Activated T-cell treated with anti-CD3 and anti-CD28 coated beads for 48 hours (primary cell): ENCODE results near the gene GALNT5.
"Not testable (repeated sequence)": the region's sequence is repeated elsewhere in the genome, so short reads cannot be mapped to it uniquely, and the experiment has no call there.

Source experiments
- DNase-seq: peaks from one replicate; pipeline ENCODE4 v3.0.0-alpha.2; 2020; ENCODE audit warnings: low read depth

Gene GALNT5

DNA sequence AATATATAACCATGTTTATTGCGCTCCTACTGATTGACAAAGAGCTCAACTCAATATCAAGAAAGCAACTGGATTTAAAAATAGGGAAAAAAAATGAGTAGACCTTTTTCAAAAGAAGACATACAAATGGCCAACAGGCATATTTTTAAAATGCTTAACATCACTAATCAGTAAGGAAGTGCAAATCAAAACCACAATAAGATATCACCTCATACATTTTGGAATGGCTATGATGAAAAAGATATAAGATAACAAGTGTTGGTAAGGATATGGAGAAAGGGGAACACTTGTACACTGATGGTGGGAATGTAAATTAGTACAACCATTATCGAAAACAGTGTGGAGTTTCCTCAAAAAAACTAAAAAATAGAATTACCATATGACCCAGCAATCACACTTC, 5.6 kb upstream of the GALNT5 start:
- no peak for DNase-seq

DNA sequence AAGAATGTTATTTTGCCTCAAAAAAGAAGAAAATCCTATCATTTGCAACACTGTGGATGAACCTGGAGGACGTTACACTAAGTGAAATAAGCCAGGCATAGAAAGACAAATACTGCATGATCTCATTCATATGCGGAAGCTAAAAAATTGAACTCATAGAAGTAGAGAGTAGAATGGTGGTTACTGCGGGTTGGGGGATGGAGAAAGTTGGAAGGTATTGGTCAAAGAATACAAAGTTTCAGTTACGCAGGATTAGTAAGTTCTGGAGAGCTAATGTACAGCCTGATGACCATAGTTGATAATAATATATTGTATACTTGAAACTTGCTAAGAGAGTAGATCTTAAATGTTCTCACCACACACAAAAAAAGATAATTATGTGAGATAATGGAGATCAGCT, 5.0 kb upstream of the GALNT5 start:
- DNase-seq, result no peak

GRCh38 chr2:157254041-157254440, 3.5 kb upstream of the GALNT5 start:
- DNase-seq, result no peak

DNA sequence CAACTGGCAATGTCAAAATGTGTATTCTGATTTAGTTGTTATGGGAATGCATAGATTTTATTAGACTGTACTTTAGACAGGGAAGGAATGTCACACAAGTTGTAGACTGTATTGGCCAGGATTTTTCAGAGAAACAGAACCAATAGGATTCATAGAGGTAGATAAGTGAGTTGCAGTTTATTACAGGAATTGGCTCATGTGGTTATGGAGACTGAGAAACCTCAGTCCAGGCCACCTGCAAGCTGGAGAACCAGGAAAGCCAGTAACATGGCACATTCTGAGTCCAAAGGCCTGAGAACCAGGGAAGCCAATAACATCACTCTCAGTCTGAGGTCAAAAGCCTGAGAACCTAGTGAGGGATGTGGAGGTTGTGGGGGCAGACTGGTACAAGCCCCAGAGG, 1.8 kb upstream of the GALNT5 start:
- no peak for DNase-seq

DNA sequence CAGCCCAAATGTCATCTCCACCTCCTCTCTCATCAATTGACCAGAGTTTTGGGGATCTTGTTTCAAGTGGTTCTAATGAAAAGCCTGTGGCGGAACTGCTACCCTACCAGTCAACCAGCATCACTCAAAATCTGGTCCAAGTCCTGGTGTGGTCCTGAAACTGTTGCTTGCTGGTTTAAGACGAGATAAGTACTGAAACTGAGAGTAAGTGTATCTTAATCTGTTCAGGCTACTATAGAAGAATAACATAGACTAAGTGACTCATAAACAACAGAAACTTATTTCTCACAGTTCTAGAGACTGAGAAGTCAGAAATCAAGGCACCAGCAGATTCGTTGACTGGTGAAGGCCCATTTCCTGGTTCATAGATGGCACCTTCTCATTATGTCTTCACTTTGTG, 879 bp upstream of the GALNT5 start:
- DNase-seq, result peak; percentile 33

DNA sequence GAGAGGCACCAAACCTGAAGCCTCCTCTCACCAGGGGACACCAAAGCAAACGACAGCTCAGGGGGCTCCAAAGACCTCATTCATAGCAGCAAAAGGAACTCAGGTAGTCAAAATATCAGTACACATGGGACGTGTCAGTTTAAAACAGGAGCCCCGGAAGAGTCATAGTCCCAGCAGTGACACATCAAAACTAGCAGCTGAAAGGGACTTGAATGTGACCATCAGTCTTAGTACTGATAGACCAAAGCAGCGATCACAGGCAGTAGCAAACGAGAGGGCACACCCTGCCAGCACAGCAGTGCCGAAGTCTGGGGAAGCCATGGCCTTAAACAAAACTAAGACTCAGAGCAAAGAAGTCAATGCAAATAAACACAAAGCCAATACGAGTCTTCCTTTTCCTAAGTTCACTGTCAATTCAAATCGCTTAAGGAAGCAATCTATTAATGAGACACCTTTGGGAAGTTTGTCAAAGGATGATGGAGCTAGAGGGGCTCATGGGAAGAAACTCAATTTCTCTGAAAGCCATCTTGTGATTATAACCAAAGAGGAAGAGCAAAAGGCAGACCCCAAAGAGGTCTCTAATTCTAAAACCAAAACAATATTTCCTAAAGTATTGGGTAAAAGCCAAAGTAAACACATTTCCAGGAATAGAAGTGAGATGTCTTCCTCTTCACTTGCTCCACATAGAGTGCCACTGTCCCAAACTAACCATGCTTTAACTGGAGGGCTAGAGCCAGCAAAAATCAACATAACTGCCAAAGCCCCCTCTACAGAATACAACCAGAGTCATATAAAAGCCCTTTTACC, 1.2 kb downstream of the GALNT5 start:
- DNase-seq, result no peak

GRCh38 chr2:157259386-157259785, 1.9 kb downstream of the GALNT5 start:
- DNase-seq, result no peak

- DNase-seq, result no peak
Observed at GRCh38 chr2:157259960-157260359, 2.5 kb downstream of the GALNT5 start.

GRCh38 chr2:157260533-157261198, 3.2 kb downstream of the GALNT5 start:
- DNase-seq, result no peak

DNA sequence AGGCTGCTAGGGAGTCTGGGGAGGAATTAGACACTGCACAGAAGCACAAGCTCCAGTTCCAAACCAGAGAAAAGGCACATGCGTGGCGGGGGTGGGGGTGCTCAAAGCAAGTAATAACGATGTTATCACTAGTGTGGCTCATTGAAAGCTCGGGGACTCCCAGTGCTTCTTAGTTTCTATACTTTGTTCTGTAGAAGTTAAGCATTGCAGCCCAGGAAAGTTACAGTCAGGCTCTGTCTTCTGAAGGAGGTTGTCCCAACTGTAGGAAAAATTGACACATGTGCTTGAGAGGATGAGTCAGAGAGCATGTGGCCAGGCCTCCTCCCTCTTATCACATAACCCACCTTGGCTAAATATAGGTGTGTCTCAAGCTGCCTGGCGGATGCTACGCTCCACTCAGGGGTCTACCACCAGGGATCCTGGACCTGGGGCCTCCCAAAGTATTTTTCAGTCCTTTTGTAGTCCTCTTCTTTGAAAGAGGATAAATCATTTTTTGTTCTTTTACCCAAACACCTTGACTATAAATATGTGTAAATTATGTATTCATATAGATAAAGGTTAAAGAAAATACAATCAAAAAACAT, 3.8 kb downstream of the GALNT5 start:
- peak; percentile 61 for DNase-seq

- no peak for DNase-seq
Observed at GRCh38 chr2:157262248-157262647, 4.7 kb downstream of the GALNT5 start.

DNA sequence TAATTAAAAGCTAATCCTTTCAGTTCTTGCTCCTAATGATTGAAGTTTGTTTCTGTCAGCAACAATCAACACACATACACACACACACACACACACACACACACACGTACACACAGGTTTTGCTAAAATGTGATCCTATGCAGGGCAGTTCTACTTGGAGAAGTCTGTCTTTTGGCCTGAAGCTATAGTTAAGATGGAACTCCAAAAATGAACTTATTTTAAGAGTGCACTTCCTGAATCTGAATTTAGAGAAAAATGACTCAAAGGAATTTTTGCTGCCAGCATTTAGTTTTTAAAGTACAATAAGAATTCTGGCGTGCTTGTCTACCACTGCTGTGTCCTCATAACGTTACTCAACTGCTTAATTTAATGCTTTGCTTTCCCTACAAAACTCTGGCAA, 6.6 kb downstream of the GALNT5 start:
- DNase-seq, result no peak

GRCh38 chr2:157265825-157266224, 8.3 kb downstream of the GALNT5 start:
- no peak for DNase-seq

- DNase-seq, result no peak
Observed at GRCh38 chr2:157267476-157267875, 10.0 kb downstream of the GALNT5 start.

DNA sequence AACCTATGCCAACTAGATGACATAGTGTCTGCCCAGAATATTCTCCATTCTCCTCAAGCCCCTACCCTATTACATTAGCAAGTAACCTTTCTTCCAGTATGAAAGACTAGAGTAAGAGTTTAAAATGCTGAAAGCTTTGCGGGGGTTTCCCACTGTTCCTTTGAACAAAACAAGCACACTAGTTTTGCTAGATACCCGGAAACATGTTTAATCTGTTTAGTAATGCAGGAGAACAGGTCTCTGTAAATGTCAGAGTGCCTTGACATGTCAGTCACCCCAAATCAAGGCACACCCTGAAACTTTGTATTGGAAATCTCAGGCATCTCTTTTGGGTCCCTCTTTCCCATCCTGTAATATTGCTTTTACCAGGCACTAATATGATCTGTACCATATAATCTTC, 11.6 kb downstream of the GALNT5 start:
- no peak for DNase-seq

DNA sequence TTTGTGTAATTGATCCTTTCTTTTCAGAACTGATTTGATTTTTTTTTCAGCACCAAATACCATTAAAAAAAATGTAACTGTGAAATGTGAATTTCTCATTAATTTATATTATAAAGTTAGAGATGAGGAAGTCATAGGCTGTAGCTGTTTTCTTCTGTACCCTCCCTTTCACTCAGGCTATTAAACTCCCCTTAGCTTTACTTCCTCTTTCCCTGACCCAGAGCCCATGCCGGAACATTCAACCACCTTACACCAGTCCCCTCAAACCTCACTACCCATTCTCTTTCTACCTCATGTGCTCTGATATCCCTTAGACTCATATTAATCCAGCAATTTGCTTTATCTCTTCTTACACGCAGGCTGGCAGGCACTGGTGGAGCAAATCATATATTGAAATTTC, 12.4 kb downstream of the GALNT5 start:
- DNase-seq, result no peak

DNA sequence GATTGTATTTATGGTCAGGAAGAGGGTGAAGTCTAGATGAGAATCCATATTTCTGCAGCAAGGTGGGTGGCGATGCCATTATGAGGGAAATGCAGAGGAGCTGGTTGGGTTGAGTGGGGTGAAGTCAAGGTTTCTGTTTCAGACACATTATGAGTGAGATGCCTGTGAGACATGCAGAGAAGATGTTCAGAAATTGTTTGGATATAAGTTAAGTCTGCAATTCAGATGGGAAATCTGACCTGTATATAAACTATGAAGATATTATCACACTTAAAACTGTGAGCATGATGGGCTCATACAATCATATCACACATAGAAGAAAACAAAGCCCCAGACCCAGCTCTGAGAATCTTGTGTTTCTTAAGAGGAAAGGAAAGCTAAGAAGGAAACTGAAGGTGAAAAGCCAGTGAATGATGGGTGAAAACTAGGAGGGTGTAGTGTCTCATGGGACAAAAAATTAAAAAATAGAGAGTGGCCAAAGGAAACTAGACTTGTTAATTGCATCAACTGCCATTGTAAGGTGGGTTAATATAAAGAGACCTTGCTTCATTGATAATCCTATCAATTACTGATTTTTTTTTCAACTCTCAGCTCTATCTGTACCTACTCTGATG, 14.2 kb downstream of the GALNT5 start:
- no peak for DNase-seq

DNA sequence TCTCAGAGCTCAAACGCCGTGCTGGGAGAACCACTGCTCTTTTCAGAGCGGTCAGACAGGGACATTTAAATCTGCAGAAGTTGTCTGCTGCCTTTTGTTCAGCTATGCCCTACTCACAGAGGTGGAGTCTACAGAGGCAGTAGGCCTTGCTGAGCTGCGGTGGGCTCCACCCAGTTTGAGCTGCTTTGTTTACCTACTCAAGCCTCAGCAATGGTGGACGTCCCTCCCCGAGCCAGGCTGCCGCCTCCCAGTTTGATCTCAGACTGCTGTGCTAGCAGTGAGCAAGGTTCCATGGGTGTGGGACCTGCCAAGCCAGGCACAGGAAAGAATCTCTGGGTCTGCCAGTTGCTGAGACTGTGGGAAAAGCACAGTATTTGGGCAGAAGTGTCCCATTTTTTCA, 21.8 kb downstream of the GALNT5 start:
- DNase-seq, result not testable (repeated sequence)

- DNase-seq, result no peak
Observed at GRCh38 chr2:157281316-157281715, 23.8 kb downstream of the GALNT5 start.

DNA sequence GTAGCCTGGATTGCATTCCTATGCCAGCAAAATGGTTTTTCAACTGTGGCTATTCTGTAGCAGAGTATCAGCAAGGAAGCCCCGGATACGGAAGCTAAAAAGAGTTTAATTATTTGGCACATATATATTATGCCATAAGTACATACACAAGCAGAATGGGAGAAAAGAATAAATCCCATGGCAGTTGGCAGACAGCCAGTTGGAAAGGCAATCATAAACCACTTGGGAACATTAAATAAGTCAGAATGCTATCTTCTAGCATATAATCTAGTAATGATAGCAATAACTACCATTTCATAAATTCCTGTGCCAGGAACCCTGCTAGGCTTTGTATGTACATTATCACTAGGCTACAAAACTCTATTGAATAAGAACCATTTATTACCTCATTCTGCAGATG, 26.0 kb downstream of the GALNT5 start:
- DNase-seq, result no peak

DNA sequence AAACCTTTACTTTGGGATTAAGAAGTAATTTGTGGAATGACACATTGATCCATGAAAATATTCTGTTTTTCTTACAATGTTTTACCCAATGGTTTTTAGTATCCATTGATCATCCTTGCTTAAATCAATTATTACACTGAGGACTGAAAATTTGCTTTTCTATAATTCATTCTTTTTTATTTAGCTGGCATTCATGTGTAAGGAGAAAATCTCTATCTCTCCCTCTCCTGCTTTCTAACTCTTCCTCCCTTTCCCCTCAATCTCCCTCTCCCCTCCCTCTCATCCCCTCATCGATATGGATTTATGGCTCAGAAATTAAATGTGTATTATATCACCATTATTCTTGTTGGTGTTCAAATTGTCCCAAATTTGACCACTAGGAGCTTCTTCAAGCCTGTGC, 29.7 kb downstream of the GALNT5 start:
- no peak for DNase-seq

DNA sequence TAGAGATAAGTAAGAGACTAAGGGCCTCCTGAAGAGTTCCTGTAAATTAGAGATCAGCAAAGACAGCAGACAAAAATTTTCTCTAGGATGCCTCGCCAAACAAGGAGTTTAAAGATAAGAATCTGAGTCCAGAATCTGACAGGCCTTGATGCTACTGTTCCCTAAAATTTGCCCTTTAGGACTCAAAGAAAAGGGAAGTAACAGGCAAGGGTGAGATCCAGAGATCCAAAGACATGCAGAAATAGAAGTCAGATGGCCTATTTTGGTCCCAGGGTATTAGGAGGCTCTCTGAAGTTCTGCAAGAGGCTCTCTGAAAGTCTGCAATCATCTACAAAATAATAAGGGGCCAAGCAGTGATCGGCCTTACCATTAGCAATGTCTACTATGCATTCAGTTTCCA, 33.0 kb downstream of the GALNT5 start:
- no peak for DNase-seq

- no peak for DNase-seq
Observed at GRCh38 chr2:157291018-157291417, 33.5 kb downstream of the GALNT5 start.
